ENCODE data around the gene RGS6.

- no peak for TF ChIP-seq POLR2AphosphoS5 (IDR thresholded peaks at IDR 0.05; ENCODE audit: low read depth, low read length)
- TF ChIP-seq TAF1 (IDR thresholded peaks at IDR 0.05; ENCODE audit: low read depth, low read length) = no peak
- no peak for TF ChIP-seq POLR2A (IDR thresholded peaks at IDR 0.05; ENCODE audit: low read depth, low read length)
- no peak for TF ChIP-seq PAX5 (IDR thresholded peaks at IDR 0.05; ENCODE audit: insufficient read depth, low read length, severe bottlenecking)
Measured at GRCh38 chr14:72303930-72304329, 371.7 kb downstream of the RGS6 start.
